HUES48 (cell line): ENCODE measurements around the gene FCHSD1.

Experiments used
- H3K27ac ChIP-seq: one replicate; pipeline ENCODE4 v1.7.0; 2013; ENCODE audit warnings: low read depth, low read length, inconsistent platforms
- H3K27me3 ChIP-seq: 2 replicates; pipeline ENCODE4 v1.6.1; 2013; ENCODE audit warnings: mild to moderate bottlenecking, low read length; ENCODE audit not compliant: control insufficient read depth, insufficient read depth
- H3K36me3 ChIP-seq: 2 replicates; pipeline ENCODE4 v1.6.1; 2013; ENCODE audit warnings: low read length; ENCODE audit not compliant: control insufficient read depth, insufficient read depth
- H3K4me1 ChIP-seq: 2 replicates; pipeline ENCODE4 v1.6.1; 2013; ENCODE audit warnings: mild to moderate bottlenecking, low read length; ENCODE audit not compliant: control insufficient read depth, insufficient read depth
- H3K4me3 ChIP-seq: 2 replicates; pipeline ENCODE4 v1.5.1; 2013; ENCODE audit warnings: mild to moderate bottlenecking, low read depth, low read length
- H3K9ac ChIP-seq: 2 replicates; pipeline ENCODE4 v1.6.1; 2013; ENCODE audit warnings: mild to moderate bottlenecking, low read depth, low read length, moderate library complexity
- H3K9me3 ChIP-seq: 2 replicates; pipeline ENCODE4 v1.6.1; 2013; ENCODE audit warnings: low read length; ENCODE audit not compliant: control insufficient read depth, insufficient read depth

The FCHSD1 gene

GRCh38 chr5:141657404-141657803 is 6.2 kb upstream of the FCHSD1 start:
- Histone ChIP-seq H3K9me3 (no peaks in the 10 kb centered on the region), H3K4me1 (no peaks in the 10 kb centered on the region), H3K4me3 (no peak overlapping the region), H3K27ac (no peak overlapping the region), H3K9ac (no peak overlapping the region), H3K36me3 (peaks cover 71% of the 10 kb centered on the region), H3K27me3 (no peaks in the 10 kb centered on the region)

GRCh38 chr5:141656396-141656795 is 5.2 kb upstream of the FCHSD1 start:
- Histone ChIP-seq H3K4me1 (peaks cover 5% of the 10 kb centered on the region; the same call in 1 of the 2 replicates), H3K27me3 (no peaks in the 10 kb centered on the region), H3K27ac (no peak overlapping the region), H3K4me3 (no peak overlapping the region), H3K9ac (no peak overlapping the region), H3K36me3 (peaks cover 66% of the 10 kb centered on the region), H3K9me3 (no peaks in the 10 kb centered on the region)

GRCh38 chr5:141655020-141655419 is 3.8 kb upstream of the FCHSD1 start:
- peaks cover 63% of the 10 kb centered on the region for H3K36me3 ChIP-seq
- no peak overlapping the region for H3K4me3 ChIP-seq
- H3K27me3 ChIP-seq = no peaks in the 10 kb centered on the region
- peaks cover 10% of the 10 kb centered on the region; the same call in 1 of the 2 replicates for H3K4me1 ChIP-seq
- no peak overlapping the region for H3K9ac ChIP-seq
- H3K27ac ChIP-seq = no peak overlapping the region
- no peaks in the 10 kb centered on the region for H3K9me3 ChIP-seq

GRCh38 chr5:141654298-141654697 is 3.1 kb upstream of the FCHSD1 start:
- Histone ChIP-seq H3K36me3 (peaks cover 57% of the 10 kb centered on the region), H3K9ac (no peak overlapping the region), H3K27ac (no peak overlapping the region), H3K4me1 (peaks cover 11% of the 10 kb centered on the region; the same call in 1 of the 2 replicates), H3K9me3 (no peaks in the 10 kb centered on the region), H3K4me3 (no peak overlapping the region), H3K27me3 (no peaks in the 10 kb centered on the region)

- Histone ChIP-seq H3K4me3 (peak overlapping the region; percentile 50), H3K4me1 (peaks cover 11% of the 10 kb centered on the region; the same call in 1 of the 2 replicates), H3K27me3 (no peaks in the 10 kb centered on the region), H3K9ac (no peak overlapping the region), H3K36me3 (peaks cover 47% of the 10 kb centered on the region), H3K27ac (no peak overlapping the region), H3K9me3 (no peaks in the 10 kb centered on the region)
Observed at GRCh38 chr5:141651728-141652105, 499 bp upstream of the FCHSD1 start.

- Histone ChIP-seq H3K4me3 (peak overlapping the region; percentile 80; the same call in 1 of the 2 replicates), H3K9me3 (no peaks in the 10 kb centered on the region), H3K9ac (no peak overlapping the region), H3K4me1 (peaks cover 11% of the 10 kb centered on the region; the same call in 1 of the 2 replicates), H3K27me3 (no peaks in the 10 kb centered on the region), H3K27ac (no peak overlapping the region), H3K36me3 (peaks cover 38% of the 10 kb centered on the region)
Observed at GRCh38 chr5:141649972-141650371, 1.2 kb downstream of the FCHSD1 start.

GRCh38 chr5:141649056-141649688 is 2.0 kb downstream of the FCHSD1 start:
- Histone ChIP-seq H3K4me3 (no peak overlapping the region), H3K27me3 (no peaks in the 10 kb centered on the region), H3K4me1 (peaks cover 11% of the 10 kb centered on the region; the same call in 1 of the 2 replicates), H3K27ac (no peak overlapping the region), H3K9ac (no peak overlapping the region), H3K36me3 (peaks cover 39% of the 10 kb centered on the region), H3K9me3 (no peaks in the 10 kb centered on the region)

- H3K27me3 ChIP-seq = no peaks in the 10 kb centered on the region
- H3K9me3 ChIP-seq = no peaks in the 10 kb centered on the region
- H3K4me3 ChIP-seq = no peak overlapping the region
- H3K9ac ChIP-seq = no peak overlapping the region
- H3K27ac ChIP-seq = no peak overlapping the region
- H3K4me1 ChIP-seq = peaks cover 11% of the 10 kb centered on the region; the same call in 1 of the 2 replicates
- peaks cover 39% of the 10 kb centered on the region for H3K36me3 ChIP-seq
Observed at GRCh38 chr5:141647851-141648250, 3.4 kb downstream of the FCHSD1 start.

GRCh38 chr5:141647242-141647641 is 4.0 kb downstream of the FCHSD1 start:
- H3K4me1 ChIP-seq = peaks cover 11% of the 10 kb centered on the region; the same call in 1 of the 2 replicates
- H3K36me3 ChIP-seq = peaks cover 44% of the 10 kb centered on the region
- H3K9me3 ChIP-seq = no peaks in the 10 kb centered on the region
- no peak overlapping the region for H3K27ac ChIP-seq
- no peaks in the 10 kb centered on the region for H3K27me3 ChIP-seq
- no peak overlapping the region for H3K9ac ChIP-seq
- H3K4me3 ChIP-seq = no peak overlapping the region

- Histone ChIP-seq H3K27me3 (no peaks in the 10 kb centered on the region), H3K4me1 (0 out of 2 replicates have a peak, but pooled peaks cover 7% of the 10 kb centered on the region), H3K9ac (no peak overlapping the region), H3K27ac (no peak overlapping the region), H3K36me3 (peaks cover 51% of the 10 kb centered on the region), H3K4me3 (no peak overlapping the region), H3K9me3 (no peaks in the 10 kb centered on the region)
Observed at GRCh38 chr5:141646026-141646425, 5.2 kb downstream of the FCHSD1 start.

- Histone ChIP-seq H3K9ac (no peak overlapping the region), H3K4me3 (no peak overlapping the region), H3K36me3 (peaks cover 47% of the 10 kb centered on the region), H3K9me3 (no peaks in the 10 kb centered on the region), H3K4me1 (peaks cover 7% of the 10 kb centered on the region), H3K27ac (no peak overlapping the region), H3K27me3 (no peaks in the 10 kb centered on the region)
Observed at GRCh38 chr5:141641634-141642267, 9.5 kb downstream of the FCHSD1 start.
